ENCODE data around the gene ZCCHC7.

- TF ChIP-seq CTCF (IDR thresholded peaks at IDR 0.05) (peak in 1 of 3 experiments; percentile 13), POLR2A (IDR thresholded peaks at IDR 0.05; ENCODE audit: low read depth) (no peak), EP300 (IDR thresholded peaks at IDR 0.05) (no peak), POLR2AphosphoS5 (IDR thresholded peaks at IDR 0.05) (no peak)
Observed at GRCh38 chr9:37262410-37262809, 142.0 kb downstream of the ZCCHC7 start.
